ENCODE measurements around the gene HYI. TPM values are rescaled to one million over a fixed set of nuclear protein-coding genes. Genes with fewer than 3 reads are reported as not detected.

HYI gene
- total RNA-seq, 1 donor from 2014 or later: 135 TPM

DNA sequence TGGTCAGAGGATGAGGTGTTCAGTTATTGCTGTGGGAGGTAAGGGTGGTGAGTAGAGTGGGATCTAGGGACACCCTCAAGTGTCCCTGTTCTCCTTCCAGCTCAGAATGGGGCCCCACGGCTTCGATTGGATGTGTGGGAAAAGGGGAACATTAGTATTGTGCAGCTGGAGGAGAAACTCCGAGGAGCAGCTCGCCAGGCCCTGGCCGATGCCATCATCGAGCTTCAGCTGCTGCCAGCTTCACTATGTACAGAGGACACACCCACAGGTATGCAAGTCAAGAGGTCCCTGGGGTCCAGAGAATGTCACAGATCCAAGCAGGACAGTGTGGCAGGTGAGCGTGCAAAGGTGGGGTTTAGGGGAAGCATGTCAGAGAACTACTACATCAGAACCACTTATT, 13.9 kb downstream of the HYI start:
- H3K4me3 ChIP-seq (ENCODE audit: low read depth, low read length): no peak overlapping the region
- no peak for TF ChIP-seq CTCF (conservative IDR thresholded peaks at IDR 0.05; ENCODE audit: low read depth, low read length)
- DNase-seq (ENCODE audit: low read depth): no peak

- no peak for TF ChIP-seq CTCF (conservative IDR thresholded peaks at IDR 0.05; ENCODE audit: low read depth, low read length)
- H3K4me3 ChIP-seq (ENCODE audit: low read depth, low read length): no peak overlapping the region
- no peak for DNase-seq (ENCODE audit: low read depth)
These were observed 14.7 kb downstream of the HYI start for GRCh38 chr1:43438953-43439581.

- no peak for TF ChIP-seq CTCF (conservative IDR thresholded peaks at IDR 0.05; ENCODE audit: low read depth, low read length)
- no peak for DNase-seq (ENCODE audit: low read depth)
- no peak overlapping the region for H3K4me3 ChIP-seq (ENCODE audit: low read depth, low read length)
These were observed 15.2 kb downstream of the HYI start for GRCh38 chr1:43438576-43438952.

- DNase-seq (ENCODE audit: low read depth): no peak
- TF ChIP-seq CTCF (conservative IDR thresholded peaks at IDR 0.05; ENCODE audit: low read depth, low read length): no peak
- H3K4me3 ChIP-seq (ENCODE audit: low read depth, low read length): no peak overlapping the region
These were observed 15.7 kb downstream of the HYI start for GRCh38 chr1:43438006-43438405.

- H3K4me3 ChIP-seq (ENCODE audit: low read depth, low read length): no peak overlapping the region
- no peak for DNase-seq (ENCODE audit: low read depth)
- no peak for TF ChIP-seq CTCF (conservative IDR thresholded peaks at IDR 0.05; ENCODE audit: low read depth, low read length)
These were observed 16.4 kb downstream of the HYI start for GRCh38 chr1:43437031-43437973.

DNA sequence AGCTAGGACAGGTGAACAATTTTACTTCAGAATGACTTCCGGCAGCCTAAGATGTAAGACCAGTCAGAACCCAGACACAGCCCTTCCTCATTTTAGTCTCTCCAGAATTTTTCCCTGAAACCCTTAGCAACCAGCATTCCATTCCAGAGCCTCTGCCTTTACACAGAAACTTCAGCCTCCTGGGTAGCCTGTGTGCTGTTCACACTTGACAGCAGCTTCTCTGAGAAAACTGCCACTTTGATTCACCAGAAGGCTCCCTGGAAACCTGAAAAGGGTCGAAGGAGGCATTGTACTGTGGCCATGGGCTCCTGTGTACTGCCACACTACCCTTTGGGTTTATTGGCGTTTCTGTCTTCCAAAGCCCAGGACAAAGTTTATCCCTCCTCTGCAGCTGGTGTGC, 17.4 kb downstream of the HYI start:
- no peak overlapping the region for H3K4me3 ChIP-seq (ENCODE audit: low read depth, low read length)
- TF ChIP-seq CTCF (conservative IDR thresholded peaks at IDR 0.05; ENCODE audit: low read depth, low read length): no peak
- DNase-seq (ENCODE audit: low read depth): no peak

Data from epithelial cell of proximal tubule (primary cell).